Immature natural killer cell (primary cell): ENCODE measurements around the gene CFAP73. TPM values are rescaled to one million over a fixed set of nuclear protein-coding genes. Genes with fewer than 3 reads are reported as not detected.
"Not testable (repeated sequence)": the region's sequence is repeated elsewhere in the genome, so short reads cannot be mapped to it uniquely, and the experiment has no call there.

ENCODE experiments used
- DNase-seq, 3 donors: peaks; one replicate each; pipeline ENCODE4 v3.0.0; 2022; ENCODE audit warnings: mixed read lengths in 1 of 3
- H3K27ac Mint-ChIP-seq, 6 donors: one replicate each; pipeline ENCODE4 v1.8.0; 2020; ENCODE audit warnings: mixed read lengths in 6 of 6, mild to moderate bottlenecking in 5 of 6, inconsistent platforms in 4 of 6, moderate library complexity in 3 of 6
- H3K27me3 Mint-ChIP-seq, 3 donors: one replicate each; pipeline ENCODE4 v1.8.0; 2020 to 2021; ENCODE audit warnings: low read depth in 3 of 3, mild to moderate bottlenecking in 3 of 3, mixed read lengths in 3 of 3, moderate library complexity in 3 of 3, inconsistent platforms in 1 of 3
- H3K36me3 Mint-ChIP-seq, 3 donors: one replicate each; pipeline ENCODE4 v1.8.0; 2020; ENCODE audit warnings: mixed read lengths in 3 of 3, inconsistent platforms in 2 of 3, mild to moderate bottlenecking in 2 of 3
- H3K4me1 Mint-ChIP-seq, 2 donors: one replicate each; pipeline ENCODE4 v1.8.0; 2020; ENCODE audit warnings: inconsistent platforms in 2 of 2, mild to moderate bottlenecking in 2 of 2, mixed read lengths in 2 of 2, moderate library complexity in 1 of 2
- H3K4me3 Mint-ChIP-seq, 5 donors: one replicate each; pipeline ENCODE4 v1.8.0; 2020; ENCODE audit warnings: mild to moderate bottlenecking in 5 of 5, mixed read lengths in 5 of 5, inconsistent platforms in 3 of 5, moderate library complexity in 3 of 5
- H3K9me3 Mint-ChIP-seq, 6 donors: one replicate each; pipeline ENCODE4 v1.8.0; 2020; ENCODE audit warnings: mild to moderate bottlenecking in 6 of 6, mixed read lengths in 6 of 6, inconsistent platforms in 4 of 6, moderate library complexity in 3 of 6
- polyA plus RNA-seq, 3 donors: library from polyadenylated mRNA; unstranded; fragments of 300-500 nt; fragmentation: Illumina TruSeq; gene quantifications; one replicate each; pipeline ENCODE4 v1.2.3, GENCODE V29; 2021

CFAP73 gene
- polyA plus RNA-seq, 3 donors from 2014 or later: not detected

GRCh38 chr12:113141716-113142115 is 7.8 kb upstream of the CFAP73 start:
- not testable (repeated sequence) for H3K4me3 Mint-ChIP-seq, H3K27me3 Mint-ChIP-seq, DNase-seq, H3K27ac Mint-ChIP-seq, H3K4me1 Mint-ChIP-seq, H3K36me3 Mint-ChIP-seq, H3K9me3 Mint-ChIP-seq

DNA sequence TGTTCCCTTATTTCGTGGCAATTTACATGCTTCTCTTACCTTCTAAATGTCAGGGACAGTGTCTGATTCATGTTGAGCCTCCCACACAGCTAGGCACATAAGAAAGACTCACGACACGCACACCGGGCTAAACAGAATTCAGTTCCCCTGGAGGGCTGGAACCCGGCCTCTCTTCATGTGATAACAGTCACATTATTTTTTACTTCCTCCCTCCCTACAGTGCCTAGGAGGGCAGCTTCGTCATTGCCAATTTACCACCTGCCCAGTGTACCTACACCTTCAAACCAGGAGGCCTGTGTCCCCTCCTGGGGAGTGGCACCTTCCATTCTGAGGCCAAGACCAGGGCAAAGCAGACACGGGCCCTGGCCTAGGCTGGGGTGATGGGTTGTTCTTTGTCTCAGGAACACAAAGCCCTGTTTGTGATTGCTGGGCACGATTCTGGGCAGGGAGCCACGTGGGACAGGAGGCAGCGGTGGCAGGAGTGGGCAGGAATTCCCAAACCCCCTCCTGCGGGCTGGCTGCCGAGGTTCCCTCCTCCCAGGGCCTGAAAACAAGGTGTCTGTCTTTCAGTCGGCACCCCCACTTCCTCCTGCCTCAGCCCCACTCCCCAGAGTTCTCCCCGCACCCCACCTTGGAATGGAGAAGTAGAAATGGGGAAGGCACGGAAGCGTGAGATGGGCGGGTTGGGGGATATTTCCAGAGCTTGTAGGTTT is 7.2 kb upstream of the CFAP73 start:
- H3K36me3 Mint-ChIP-seq: no peaks in the 10 kb centered on the region
- H3K9me3 Mint-ChIP-seq: peaks cover 0 to 2% (median 0%) of the 10 kb centered on the region in 6 donors
- H3K27me3 Mint-ChIP-seq: peaks cover 2 to 13% (median 6%) of the 10 kb centered on the region in 3 donors
- no peak overlapping the region for H3K27ac Mint-ChIP-seq
- no peak overlapping the region for H3K4me3 Mint-ChIP-seq
- DNase-seq: no peak
- H3K4me1 Mint-ChIP-seq: no peaks in the 10 kb centered on the region

DNA sequence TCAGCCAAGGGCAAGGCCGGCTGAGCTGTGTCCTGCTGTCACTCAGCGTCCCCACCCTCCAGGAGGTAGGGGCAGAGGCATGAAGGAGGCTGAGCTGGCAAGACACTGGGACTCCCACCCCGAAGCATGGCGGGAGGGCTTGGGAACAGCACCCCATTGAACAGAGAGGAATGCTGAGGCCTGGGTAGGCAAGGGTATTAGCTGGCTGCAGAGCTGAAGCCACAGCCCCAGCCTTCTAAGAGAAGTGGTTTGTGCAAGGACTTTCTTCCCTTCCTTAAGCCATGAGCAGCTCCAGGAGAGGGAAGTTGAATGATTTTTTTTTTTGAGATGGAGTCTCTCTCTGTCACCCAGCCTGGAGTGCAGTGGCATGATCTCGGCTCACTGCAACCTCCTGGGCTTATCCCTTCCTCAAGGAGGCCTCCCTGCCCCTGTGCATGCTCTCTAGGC is 6.6 kb upstream of the CFAP73 start:
- Mint-ChIP-seq H3K9me3 (peaks cover 0 to 4% (median 0%) of the 10 kb centered on the region in 6 donors), H3K27me3 (peaks cover 2 to 14% (median 6%) of the 10 kb centered on the region in 3 donors), H3K27ac (peak overlapping the region in 1 of 6 donors; percentile 46), H3K4me3 (no peak overlapping the region), H3K36me3 (no peaks in the 10 kb centered on the region), H3K4me1 (no peaks in the 10 kb centered on the region)
- no peak for DNase-seq

DNA sequence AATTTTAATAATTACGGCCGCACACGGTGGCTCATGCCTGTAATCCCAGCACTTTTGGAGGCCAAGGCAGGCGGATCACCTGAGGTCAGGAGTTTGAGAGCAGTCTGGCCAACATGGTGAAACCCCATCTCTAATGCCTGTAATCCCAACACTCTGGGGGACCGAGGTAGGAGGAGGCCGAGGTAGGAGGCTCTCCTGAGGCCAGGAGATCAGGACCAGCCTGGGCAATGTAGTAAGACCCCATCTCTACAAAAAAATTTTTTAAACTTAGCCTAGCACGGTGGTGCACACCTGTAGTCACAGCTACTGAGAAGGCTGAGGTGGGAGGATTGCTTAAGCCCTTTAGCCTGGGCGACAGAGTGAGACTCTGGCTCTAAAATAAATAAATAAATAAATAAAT is 5.6 kb upstream of the CFAP73 start:
- H3K27me3 Mint-ChIP-seq: peaks cover 2 to 14% (median 6%) of the 10 kb centered on the region in 3 donors
- H3K4me3 Mint-ChIP-seq: no peak overlapping the region
- H3K27ac Mint-ChIP-seq: no peak overlapping the region

GRCh38 chr12:113144806-113145205 is 4.7 kb upstream of the CFAP73 start:
- Mint-ChIP-seq H3K4me3 (no peak overlapping the region), H3K27ac (no peak overlapping the region), H3K9me3 (peaks cover 0 to 4% (median 0%) of the 10 kb centered on the region in 6 donors), H3K36me3 (no peaks in the 10 kb centered on the region), H3K27me3 (peaks cover 2 to 16% (median 6%) of the 10 kb centered on the region in 3 donors), H3K4me1 (no peaks in the 10 kb centered on the region)
- no peak for DNase-seq

More for the DNA sequence above, 5.6 kb upstream of the CFAP73 start:
- Mint-ChIP-seq H3K36me3 (no peaks in the 10 kb centered on the region), H3K9me3 (peaks cover 0 to 4% (median 0%) of the 10 kb centered on the region in 6 donors), H3K4me1 (no peaks in the 10 kb centered on the region)
- no peak for DNase-seq

- no peak overlapping the region for H3K4me3 Mint-ChIP-seq
- no peaks in the 10 kb centered on the region for H3K36me3 Mint-ChIP-seq
- H3K4me1 Mint-ChIP-seq: no peaks in the 10 kb centered on the region
- no peak overlapping the region for H3K27ac Mint-ChIP-seq
- peaks cover 0 to 4% (median 0%) of the 10 kb centered on the region in 6 donors for H3K9me3 Mint-ChIP-seq
- H3K27me3 Mint-ChIP-seq: peaks cover 4 to 21% (median 6%) of the 10 kb centered on the region in 3 donors
- no peak for DNase-seq
Observed at GRCh38 chr12:113145720-113146551, 3.6 kb upstream of the CFAP73 start.

DNA sequence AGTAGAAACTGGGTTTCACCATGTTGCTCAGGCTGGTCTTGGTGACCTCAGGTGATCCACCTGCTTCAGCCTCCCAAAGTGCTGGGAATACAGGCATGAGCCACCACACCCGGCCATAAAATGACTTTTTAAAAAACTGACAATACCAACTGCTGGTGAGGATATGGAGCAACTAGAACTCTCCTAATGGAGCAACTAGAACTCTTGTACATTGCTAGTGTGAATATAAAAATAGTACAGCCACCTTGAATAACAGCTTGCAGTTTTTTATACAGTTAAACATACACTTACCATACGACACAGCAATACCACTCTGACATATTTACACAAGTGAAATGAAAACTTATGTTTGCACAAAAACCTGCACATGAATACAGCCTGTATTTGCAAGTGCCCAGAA is 2.5 kb upstream of the CFAP73 start:
- Mint-ChIP-seq H3K4me1 (peaks cover 2 to 3% of the 10 kb centered on the region in 2 donors), H3K36me3 (no peaks in the 10 kb centered on the region), H3K27ac (no peak overlapping the region), H3K27me3 (peaks cover 4 to 24% (median 6%) of the 10 kb centered on the region in 3 donors), H3K4me3 (no peak overlapping the region), H3K9me3 (peaks cover 0 to 4% (median 0%) of the 10 kb centered on the region in 6 donors)
- no peak for DNase-seq

DNA sequence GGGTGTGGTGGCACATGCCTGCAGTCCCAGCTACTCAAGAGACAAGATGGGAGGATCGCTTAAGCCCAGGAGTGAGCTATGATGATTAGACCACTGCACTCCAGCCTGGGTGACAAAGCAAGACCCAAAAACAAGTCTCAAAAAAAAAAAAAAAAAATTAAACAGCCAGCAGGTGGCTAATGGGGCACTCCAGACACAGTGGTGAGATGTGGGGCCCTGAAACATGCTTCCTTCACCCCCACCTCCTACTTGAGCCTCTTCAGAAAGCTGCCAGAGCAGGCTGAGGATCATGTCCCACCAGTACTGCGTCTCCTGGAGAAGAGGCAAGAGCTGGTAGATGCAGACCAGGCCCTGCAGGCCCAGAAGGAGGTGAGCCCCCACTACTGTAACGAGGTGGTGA is 2.1 kb downstream of the CFAP73 start:
- Mint-ChIP-seq H3K4me3 (peak overlapping the region; percentile 62 to 79 (median 77)), H3K27ac (no peak overlapping the region), H3K36me3 (peaks cover 0 to 2% (median 2%) of the 10 kb centered on the region in 3 donors), H3K27me3 (peaks cover 8 to 26% (median 11%) of the 10 kb centered on the region in 3 donors), H3K4me1 (peaks cover 21 to 28% of the 10 kb centered on the region in 2 donors), H3K9me3 (peaks cover 0 to 4% (median 0%) of the 10 kb centered on the region in 6 donors)
- DNase-seq: no peak

DNA sequence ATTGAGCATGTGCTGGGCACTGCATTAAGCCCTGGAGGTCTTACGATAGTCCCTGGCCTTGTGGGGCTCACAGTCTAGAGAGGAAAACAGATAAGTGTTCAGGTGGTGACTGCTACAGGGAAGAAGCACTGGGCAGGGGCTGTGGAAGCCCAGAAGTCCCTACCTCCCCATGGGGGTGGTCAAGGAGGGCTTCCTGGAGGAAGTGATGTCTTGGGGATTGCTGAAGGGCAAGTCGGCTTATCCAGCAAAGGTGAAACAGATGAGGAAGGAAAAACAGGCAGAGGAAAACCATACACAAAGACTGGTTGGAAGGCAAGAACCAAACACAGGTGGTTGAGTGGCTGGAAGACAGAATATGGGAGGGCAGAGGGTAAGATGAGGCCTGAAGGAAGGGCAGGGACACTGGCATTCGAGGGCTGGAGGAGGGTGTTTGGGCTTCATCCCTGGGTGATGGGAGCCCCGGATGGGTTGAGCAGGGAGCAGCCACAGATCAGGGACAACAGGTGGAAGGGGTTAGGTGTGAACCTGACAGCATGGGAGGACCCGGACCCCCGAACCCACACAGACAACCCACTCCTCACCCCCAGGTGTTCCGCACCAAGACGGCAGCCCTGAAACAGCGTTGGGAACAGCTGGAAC is 2.8 kb downstream of the CFAP73 start:
- Mint-ChIP-seq H3K27ac (peak overlapping the region in 1 of 6 donors; percentile 59), H3K27me3 (peaks cover 8 to 22% (median 11%) of the 10 kb centered on the region in 3 donors), H3K9me3 (peaks cover 0 to 2% (median 0%) of the 10 kb centered on the region in 6 donors), H3K36me3 (peaks cover 5 to 9% (median 8%) of the 10 kb centered on the region in 3 donors), H3K4me1 (peaks cover 21 to 34% of the 10 kb centered on the region in 2 donors), H3K4me3 (peak overlapping the region; percentile 62 to 79 (median 77))
- DNase-seq: no peak

DNA sequence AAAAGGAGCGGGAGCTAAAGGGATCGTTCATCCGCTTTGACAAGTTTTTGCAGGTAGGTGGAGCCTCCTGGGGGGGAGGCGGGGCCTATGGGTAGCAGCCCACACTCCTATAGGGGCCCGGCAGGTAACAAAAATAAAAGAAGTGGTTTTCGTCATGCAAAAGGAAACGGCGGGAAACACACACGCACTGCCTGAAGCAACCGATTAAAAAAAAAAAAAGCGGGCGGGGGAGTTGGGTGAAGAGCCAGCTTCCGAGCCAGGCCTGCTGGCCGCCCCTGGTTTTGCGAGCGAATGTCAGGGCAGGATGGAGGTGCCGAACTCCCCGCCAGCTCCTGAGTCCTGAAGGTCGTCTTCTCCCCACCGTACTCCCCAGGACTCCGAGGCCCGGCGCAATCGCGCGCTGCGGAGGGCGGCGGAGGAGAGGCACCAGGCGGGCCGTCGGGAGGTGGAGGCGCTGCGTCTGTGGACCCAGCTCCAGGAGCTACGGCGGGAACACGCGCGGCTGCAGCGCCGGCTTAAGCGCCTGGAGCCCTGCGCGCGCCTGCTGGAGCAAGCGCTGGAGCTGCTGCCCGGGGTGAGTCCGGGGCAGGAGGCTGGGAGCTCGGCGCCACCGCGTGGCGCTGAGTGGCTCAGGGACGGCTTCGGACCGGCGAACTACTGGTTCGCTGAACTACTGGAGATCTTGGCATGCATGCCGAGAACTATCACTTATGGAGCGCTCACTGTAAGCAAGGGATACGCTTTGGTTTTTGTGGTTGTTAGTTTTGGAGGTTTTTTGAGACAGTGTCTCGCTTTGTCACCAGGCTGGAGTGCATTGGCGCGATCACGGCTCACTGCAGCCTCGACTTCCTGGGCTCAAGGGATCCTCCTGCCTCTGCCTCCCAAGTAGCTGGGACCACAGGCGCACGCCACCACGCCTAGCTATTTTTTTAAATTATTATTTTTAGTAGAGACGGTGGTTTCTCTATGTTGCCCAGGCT is 3.6 kb downstream of the CFAP73 start:
- peaks cover 8 to 20% (median 11%) of the 10 kb centered on the region in 3 donors for H3K27me3 Mint-ChIP-seq
- H3K4me1 Mint-ChIP-seq: peaks cover 21 to 34% of the 10 kb centered on the region in 2 donors
- DNase-seq: peak; percentile 25 to 32 (median 29)
- peaks cover 5 to 17% (median 8%) of the 10 kb centered on the region in 3 donors for H3K36me3 Mint-ChIP-seq
- H3K27ac Mint-ChIP-seq: no peak overlapping the region
- no peaks in the 10 kb centered on the region for H3K9me3 Mint-ChIP-seq
- peak overlapping the region; percentile 62 to 79 (median 77) for H3K4me3 Mint-ChIP-seq

- peaks cover 8 to 20% (median 11%) of the 10 kb centered on the region in 3 donors for H3K27me3 Mint-ChIP-seq
- H3K4me1 Mint-ChIP-seq: peaks cover 21 to 34% of the 10 kb centered on the region in 2 donors
- H3K4me3 Mint-ChIP-seq: peak overlapping the region in 3 of 5 donors; percentile 38 to 78 (median 66)
- peaks cover 5 to 24% (median 8%) of the 10 kb centered on the region in 3 donors for H3K36me3 Mint-ChIP-seq
- no peak overlapping the region for H3K27ac Mint-ChIP-seq
- H3K9me3 Mint-ChIP-seq: no peaks in the 10 kb centered on the region
- DNase-seq: no peak
Observed at GRCh38 chr12:113154351-113154973, 4.9 kb downstream of the CFAP73 start.

GRCh38 chr12:113155060-113155459 is 5.5 kb downstream of the CFAP73 start:
- no peak overlapping the region for H3K27ac Mint-ChIP-seq
- H3K4me1 Mint-ChIP-seq: peaks cover 21 to 34% of the 10 kb centered on the region in 2 donors
- DNase-seq: no peak
- peak overlapping the region in 1 of 5 donors; percentile 13 for H3K4me3 Mint-ChIP-seq
- no peaks in the 10 kb centered on the region for H3K9me3 Mint-ChIP-seq
- H3K36me3 Mint-ChIP-seq: peaks cover 5 to 30% (median 8%) of the 10 kb centered on the region in 3 donors
- H3K27me3 Mint-ChIP-seq: peaks cover 7 to 15% (median 11%) of the 10 kb centered on the region in 3 donors
